HepG2 (cell line): ENCODE results near the gene LIPC. TPM values are rescaled to one million over a fixed set of nuclear protein-coding genes. Genes with fewer than 3 reads are reported as not detected.
A peak's percentile ranks its signal among the peaks of the same experiment; 100 is the strongest.

Experiments used
- ATAC-seq: fragments of 200-7000 bp; cut with Tn5 transposase; 3 replicates; pipeline ENCODE4 v1.9.1; 2020; ENCODE audit warnings: mild to moderate bottlenecking, moderate library complexity
- BruUV-seq: library from RNA; stranded (reverse); fragments of 400-500 nt; replicated peaks from 2 replicates; lab custom pipeline; 2021; lab: Mats Ljungman, UMichigan
- CTCF ChIA-PET: fragments of 300-600 bp; formaldehyde crosslinking; extraction: SDS; loops from one replicate; lab custom pipeline; 2021; ENCODE audit warnings: low total read pairs, inconsistent platforms, low intra/inter-chr PET ratio; lab: Yijun Ruan, JAX
- POLR2A ChIA-PET: fragments of 350-600 bp; sonication (Branson Sonifier 250); formaldehyde crosslinking; loops from one replicate; lab custom pipeline; 2020; ENCODE audit warnings: antibody characterized with exemption, inconsistent platforms; lab: Yijun Ruan, JAX
- DNase-seq: peaks from one replicate; pipeline ENCODE4 v3.0.0-alpha.2; 2015; ENCODE audit warnings: low spot score
- FAIRE-seq: peaks from 3 replicates; lab custom pipeline; 2011; peaks lifted over from hg19 to GRCh38; lab: Jason Lieb, UNC
- H2AFZ ChIP-seq: one replicate; pipeline ENCODE4 v1.6.1; 2011; ENCODE audit warnings: low read length, inconsistent platforms
- H3K27ac ChIP-seq: fragments of 300-600 bp; 3 replicates; pipeline ENCODE4 v1.8.0; 2011; ENCODE audit warnings: mixed run types, mild to moderate bottlenecking, mixed read lengths, low read length, inconsistent platforms; ENCODE audit not compliant: insufficient read depth; ENCODE audit errors: extremely low read length
- H3K27me3 ChIP-seq, 2 experiments: fragments of 200-600 bp in 1 of 2; 2 replicates in 1 of 2; 3 replicates in 1 of 2; pipeline versions ENCODE4 v1.6.0 to v1.8.0; 2011; ENCODE audit warnings: low read length in 2 of 2, mild to moderate bottlenecking in 2 of 2, moderate library complexity in 2 of 2, inconsistent platforms in 1 of 2; ENCODE audit not compliant: insufficient read depth in 2 of 2, control insufficient read depth in 1 of 2
- H3K36me3 ChIP-seq, 2 experiments: fragments of 200-600 bp in 1 of 2; replicated peaks in 1 of 2; 2 replicates in 1 of 2; 3 replicates in 1 of 2; pipeline versions ENCODE4 v1.5.1 to v1.8.0; 2011; ENCODE audit warnings: low read length in 2 of 2, inconsistent platforms in 1 of 2; ENCODE audit not compliant: insufficient read depth in 2 of 2, control insufficient read depth in 1 of 2
- H3K4me1 ChIP-seq: 2 replicates; pipeline ENCODE4 v1.5.1; 2012; ENCODE audit warnings: low read length, inconsistent platforms; ENCODE audit not compliant: insufficient read depth
- H3K4me2 ChIP-seq: 2 replicates; pipeline ENCODE4 v1.6.0; 2011; ENCODE audit warnings: low read depth, low read length, inconsistent platforms
- H3K4me3 ChIP-seq, 3 experiments: fragments of 200-600 bp in 1 of 3; sonication (generic), shearing (Covaris generic) in 1 of 3; replicated peaks in 1 of 3; 2 replicates each; pipeline ENCODE4 v1.5.1; 2011 to 2016; ENCODE audit warnings: low read length in 3 of 3, inconsistent platforms in 2 of 3, low read depth in 2 of 3, mild to moderate bottlenecking in 2 of 3, control low read depth in 1 of 3, mixed read lengths in 1 of 3; ENCODE audit not compliant: insufficient read depth in 1 of 3
- H3K79me2 ChIP-seq: one replicate; pipeline ENCODE4 v1.6.1; 2011; ENCODE audit warnings: low read length, inconsistent platforms; ENCODE audit not compliant: insufficient read depth
- H3K9ac ChIP-seq: 2 replicates; pipeline ENCODE4 v1.6.0; 2011; ENCODE audit warnings: mild to moderate bottlenecking, low read depth, low read length, inconsistent platforms; ENCODE audit not compliant: insufficient read depth
- H3K9me3 ChIP-seq: 2 replicates; pipeline ENCODE4 v1.5.1; 2012; ENCODE audit warnings: mild to moderate bottlenecking, low read length
- H4K20me1 ChIP-seq: 2 replicates; pipeline ENCODE4 v1.6.0; 2011; ENCODE audit warnings: inconsistent platforms, mild to moderate bottlenecking, low read length, moderate library complexity; ENCODE audit not compliant: insufficient read depth
- CEBPB ChIP-seq: IDR thresholded peaks from 2 replicates; pipeline ENCODE4 v1.6.1; 2011; ENCODE audit warnings: low read depth, low read length, improper control_type of control experiment, borderline replicate concordance
- CEBPG ChIP-seq: IDR thresholded peaks from 2 replicates; pipeline ENCODE4 v1.6.1; 2016
- CREB1 ChIP-seq, 2 experiments: fragments of 450-650 bp in 1 of 2; IDR thresholded peaks; 2 replicates each; pipeline ENCODE4 v1.6.1; 2016 to 2017; ENCODE audit warnings: control low read depth in 1 of 2, mild to moderate bottlenecking in 1 of 2, missing compliant biosample characterization in 1 of 2, missing genetic modification characterization in 1 of 2
- HOXA5 ChIP-seq: sonication (generic); formaldehyde crosslinking; IDR thresholded peaks from 2 replicates; pipeline ENCODE4 v1.4.0; 2020; ENCODE audit warnings: missing genetic modification reagents
- PLRG1 ChIP-seq: fragments of 450-650 bp; conservative IDR thresholded peaks from 2 replicates; pipeline ENCODE4 v1.6.1; 2016
- SIN3A ChIP-seq: IDR thresholded peaks from 2 replicates; pipeline ENCODE4 v1.6.1; 2011; ENCODE audit warnings: low read depth, mild to moderate bottlenecking, control low read depth, low read length, borderline replicate concordance
- SMARCC2 ChIP-seq: fragments of 450-650 bp; IDR thresholded peaks from 2 replicates; pipeline ENCODE4 v1.6.1; 2017; ENCODE audit warnings: antibody characterized with exemption, mild to moderate bottlenecking
- ZFP1 ChIP-seq: IDR thresholded peaks from 2 replicates; pipeline ENCODE4 v1.6.1; 2016
- ZFP36L2 ChIP-seq: sonication (generic); formaldehyde crosslinking; IDR thresholded peaks from 2 replicates; pipeline ENCODE4 v1.4.0; 2020; ENCODE audit warnings: missing genetic modification reagents
- ZNF225 ChIP-seq: sonication (generic); formaldehyde crosslinking; IDR thresholded peaks from 2 replicates; pipeline ENCODE4 v1.4.0; 2020; ENCODE audit warnings: mild to moderate bottlenecking, missing genetic modification reagents
- ZNF367 ChIP-seq: sonication (generic); formaldehyde crosslinking; IDR thresholded peaks from 2 replicates; pipeline ENCODE4 v1.4.0; 2020; ENCODE audit warnings: missing genetic modification reagents, borderline replicate concordance
- ZNF460 ChIP-seq: sonication (generic); formaldehyde crosslinking; IDR thresholded peaks from 2 replicates; pipeline ENCODE4 v1.5.1; 2020; ENCODE audit warnings: missing genetic modification reagents, mild to moderate bottlenecking, borderline replicate concordance
- WGBS: methylation state at CpG from one replicate; pipeline ENCODE4 v1.1.6; 2017; ENCODE audit warnings: low lambda C conversion rate; 5-methylcytosine and 5-hydroxymethylcytosine counted together
- in situ Hi-C: cut with HindIII; loops from 2 replicates; pipeline ENCODE4 v1.10.0; 2017; ENCODE audit warnings: low pct_unique_long_range_greater_than_20kb; ENCODE audit not compliant: extremely low pct_ligation_motif_present
- intact Hi-C: fragments of 100-400 bp; cut with micrococcal nuclease; formaldehyde crosslinking; loops from one replicate; pipeline ENCODE4 v1.10.0; 2022; ENCODE audit not compliant: unreplicated experiment
- polyA plus RNA-seq, 8 experiments: library from polyadenylated mRNA; depleted of rRNA in 3 of 8; stranded (reverse) in 7 of 8; unstranded in 1 of 8; fragments of >200 nt; fragmentation: Illumina TruSeq in 4 of 8; extraction: Trizol in 4 of 8; gene quantifications; 2 replicates each; pipeline versions ENCODE4 v1.2.1 to v1.2.3, GENCODE V29; 2011 to 2016; ENCODE audit warnings: low read depth in 4 of 8, missing spikeins in 1 of 8, mixed read lengths in 1 of 8; ENCODE audit not compliant: insufficient read depth in 1 of 8
- total RNA-seq, 5 experiments: library from RNA; depleted of rRNA; stranded (reverse); fragments of >200 nt; fragmentation: Illumina TruSeq; extraction: Trizol; gene quantifications; 2 replicates each; pipeline ENCODE4 v1.2.3, GENCODE V29; 2016; ENCODE audit warnings: low read depth in 1 of 5
- TF ChIP-seq, protein P1 (sequence below): sonication (generic); formaldehyde crosslinking; IDR thresholded peaks from 2 replicates; pipeline ENCODE4 v1.4.0; 2020; ENCODE audit warnings: missing genetic modification reagents
- TF ChIP-seq, protein P2 (sequence below): IDR thresholded peaks from 2 replicates; pipeline ENCODE4 v1.6.1; 2016; ENCODE audit warnings: missing compliant biosample characterization, missing genetic modification reagents, borderline replicate concordance

The LIPC gene
- total and polyA plus RNA-seq, 2 of the 13 experiments (the other 11 are each of a cell fraction or from before 2014, with no cell fraction given): 26.0 to 38.0 TPM

DNA sequence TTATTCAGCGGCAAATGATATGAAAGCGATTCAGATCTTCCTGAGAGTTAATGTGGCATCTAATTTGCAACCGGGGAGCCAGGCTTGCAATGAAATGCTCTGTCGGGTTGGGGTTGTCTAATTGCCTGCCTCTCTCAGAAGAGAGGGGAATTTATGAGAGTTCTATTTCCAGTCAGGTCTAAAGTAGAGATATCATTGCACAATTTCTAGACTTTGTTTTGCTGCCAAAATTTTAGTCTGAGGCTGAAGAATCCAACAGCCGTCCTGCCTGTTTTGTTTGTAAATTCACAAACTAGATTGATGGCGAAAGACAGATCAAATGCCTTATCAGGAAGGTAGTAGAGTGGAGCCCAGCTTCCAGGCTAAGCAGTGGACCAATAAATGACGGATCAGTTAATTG, 610 bp downstream of the LIPC start:
- Histone ChIP-seq H3K36me3 (no peaks in the 10 kb centered on the region), H3K9ac (peak overlapping the region; percentile 66), H3K4me1 (peaks cover 49% of the 10 kb centered on the region), H4K20me1 (no peaks in the 10 kb centered on the region), H3K27me3 (no peaks in the 10 kb centered on the region; a peak in 1 of 5 replicates), H3K4me3 (peak overlapping the region; percentile 60 to 73 (median 70)), H3K79me2 (peaks cover 6% of the 10 kb centered on the region), H3K4me2 (peak overlapping the region; percentile 87), H3K9me3 (no peaks in the 10 kb centered on the region), H3K27ac (peak overlapping the region; percentile 77), H2AFZ (peak overlapping the region; percentile 96)
- ChIA-PET CTCF (no interaction called here), POLR2A (interaction anchor here (1.1 to 2.6 kb wide), 4 partner anchors 35 to 338 kb away, joined by 3 to 12 read pairs (median 5); partner anchors contain the start of gene MINDY2)
- ATAC-seq (peak; percentile 33), FAIRE-seq (peak; percentile 75), DNase-seq (no peak)
- in situ Hi-C loops: no loop called here
- intact Hi-C loops: loop anchor here (5.0 to 10.0 kb wide), 5 partner anchors 100 to 315 kb away; partner anchors contain the start of gene ADAM10
- WGBS: 0% methylated on average over 7 of the region's 7 CpGs
- no TSS peak for BruUV-seq
- TF ChIP-seq ZFP36L2 (CRISPR knock-in tag) (no peak), ZNF367 (CRISPR knock-in tag) (no peak), HOXA5 (0 out of 2 replicates have a peak, but pooled peaks have one; percentile 49), SIN3A (0 out of 2 replicates have a peak, but pooled peaks have one; percentile 1), ZNF460 (no peak), SMARCC2 (no peak), PLRG1 (no peak), CEBPB (peak; percentile 50; the same call in 1 of the 2 replicates), CREB1 (IDR thresholded peaks at IDR 0.05) (no peak), CREB1 (CRISPR knock-in tag; IDR thresholded peaks at IDR 0.05) (peak; percentile 26), CEBPG (CRISPR knock-in tag) (peak; percentile 52; the same call in 1 of the 2 replicates), ZFP1 (no peak), ZNF225 (CRISPR knock-in tag) (no peak)
- TF ChIP-seq, protein P1, sequence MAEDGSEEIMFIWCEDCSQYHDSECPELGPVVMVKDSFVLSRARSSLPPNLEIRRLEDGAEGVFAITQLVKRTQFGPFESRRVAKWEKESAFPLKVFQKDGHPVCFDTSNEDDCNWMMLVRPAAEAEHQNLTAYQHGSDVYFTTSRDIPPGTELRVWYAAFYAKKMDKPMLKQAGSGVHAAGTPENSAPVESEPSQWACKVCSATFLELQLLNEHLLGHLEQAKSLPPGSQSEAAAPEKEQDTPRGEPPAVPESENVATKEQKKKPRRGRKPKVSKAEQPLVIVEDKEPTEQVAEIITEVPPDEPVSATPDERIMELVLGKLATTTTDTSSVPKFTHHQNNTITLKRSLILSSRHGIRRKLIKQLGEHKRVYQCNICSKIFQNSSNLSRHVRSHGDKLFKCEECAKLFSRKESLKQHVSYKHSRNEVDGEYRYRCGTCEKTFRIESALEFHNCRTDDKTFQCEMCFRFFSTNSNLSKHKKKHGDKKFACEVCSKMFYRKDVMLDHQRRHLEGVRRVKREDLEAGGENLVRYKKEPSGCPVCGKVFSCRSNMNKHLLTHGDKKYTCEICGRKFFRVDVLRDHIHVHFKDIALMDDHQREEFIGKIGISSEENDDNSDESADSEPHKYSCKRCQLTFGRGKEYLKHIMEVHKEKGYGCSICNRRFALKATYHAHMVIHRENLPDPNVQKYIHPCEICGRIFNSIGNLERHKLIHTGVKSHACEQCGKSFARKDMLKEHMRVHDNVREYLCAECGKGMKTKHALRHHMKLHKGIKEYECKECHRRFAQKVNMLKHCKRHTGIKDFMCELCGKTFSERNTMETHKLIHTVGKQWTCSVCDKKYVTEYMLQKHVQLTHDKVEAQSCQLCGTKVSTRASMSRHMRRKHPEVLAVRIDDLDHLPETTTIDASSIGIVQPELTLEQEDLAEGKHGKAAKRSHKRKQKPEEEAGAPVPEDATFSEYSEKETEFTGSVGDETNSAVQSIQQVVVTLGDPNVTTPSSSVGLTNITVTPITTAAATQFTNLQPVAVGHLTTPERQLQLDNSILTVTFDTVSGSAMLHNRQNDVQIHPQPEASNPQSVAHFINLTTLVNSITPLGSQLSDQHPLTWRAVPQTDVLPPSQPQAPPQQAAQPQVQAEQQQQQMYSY (CRISPR knock-in tag): 0 out of 2 replicates have a peak, but pooled peaks have one; percentile 30
- TF ChIP-seq, protein P2, sequence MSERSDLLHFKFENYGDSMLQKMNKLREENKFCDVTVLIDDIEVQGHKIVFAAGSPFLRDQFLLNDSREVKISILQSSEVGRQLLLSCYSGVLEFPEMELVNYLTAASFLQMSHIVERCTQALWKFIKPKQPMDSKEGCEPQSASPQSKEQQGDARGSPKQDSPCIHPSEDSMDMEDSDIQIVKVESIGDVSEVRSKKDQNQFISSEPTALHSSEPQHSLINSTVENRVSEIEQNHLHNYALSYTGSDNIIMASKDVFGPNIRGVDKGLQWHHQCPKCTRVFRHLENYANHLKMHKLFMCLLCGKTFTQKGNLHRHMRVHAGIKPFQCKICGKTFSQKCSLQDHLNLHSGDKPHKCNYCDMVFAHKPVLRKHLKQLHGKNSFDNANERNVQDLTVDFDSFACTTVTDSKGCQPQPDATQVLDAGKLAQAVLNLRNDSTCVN (CRISPR knock-in tag): no peak
